HCEC 1CT (cell line): Measurements from ENCODE around the gene SEBOX.
"Not testable (repeated sequence)": the region's sequence is repeated elsewhere in the genome, so short reads cannot be mapped to it uniquely, and the experiment has no call there.

Source experiments
- DNase-seq: peaks from one replicate; pipeline ENCODE4 v3.0.0-alpha.2; 2017

Gene SEBOX

GRCh38 chr17:28367641-28368305 lies 2.8 kb upstream of the SEBOX start:
- DNase-seq = no peak

GRCh38 chr17:28366605-28367004 lies 1.6 kb upstream of the SEBOX start:
- no peak for DNase-seq

GRCh38 chr17:28365487-28365886 lies 488 bp upstream of the SEBOX start:
- no peak for DNase-seq

- DNase-seq = no peak
These were observed 986 bp downstream of the SEBOX start for GRCh38 chr17:28363776-28364650.

GRCh38 chr17:28363186-28363585 lies 1.8 kb downstream of the SEBOX start:
- no peak for DNase-seq

GRCh38 chr17:28357901-28358197 lies 7.2 kb downstream of the SEBOX start:
- DNase-seq = no peak

GRCh38 chr17:28357061-28357900 lies 7.7 kb downstream of the SEBOX start, which contains the start of gene POLDIP2:
Gene POLDIP2 (minus strand): TSS chr17:28357527. CDS start chr17:28357448, 79 bp downstream.
- DNase-seq = peak; percentile 95

- DNase-seq = no peak
These were observed 14.7 kb downstream of the SEBOX start for GRCh38 chr17:28350271-28350670.

GRCh38 chr17:28348979-28349378 lies 16.0 kb downstream of the SEBOX start:
- no peak for DNase-seq

- DNase-seq = peak; percentile 85
These were observed 17.6 kb downstream of the SEBOX start for GRCh38 chr17:28347261-28347891.

- DNase-seq = no peak
These were observed 18.2 kb downstream of the SEBOX start for GRCh38 chr17:28346746-28347246.

- DNase-seq = no peak
These were observed 18.8 kb downstream of the SEBOX start for GRCh38 chr17:28346199-28346580.

GRCh38 chr17:28345419-28346198 lies 19.4 kb downstream of the SEBOX start:
- no peak for DNase-seq

GRCh38 chr17:28344435-28344901 lies 20.5 kb downstream of the SEBOX start:
- no peak for DNase-seq

- DNase-seq = no peak
These were observed 21.0 kb downstream of the SEBOX start for GRCh38 chr17:28344011-28344410.

GRCh38 chr17:28343491-28343932 lies 21.5 kb downstream of the SEBOX start:
- DNase-seq = no peak

GRCh38 chr17:28342313-28342712 lies 22.7 kb downstream of the SEBOX start:
- DNase-seq = no peak

GRCh38 chr17:28341516-28341915 lies 23.5 kb downstream of the SEBOX start:
- DNase-seq = no peak

GRCh38 chr17:28340374-28340773 lies 24.6 kb downstream of the SEBOX start:
- no peak for DNase-seq

- DNase-seq = no peak
These were observed 25.6 kb downstream of the SEBOX start for GRCh38 chr17:28339431-28339830.

- not testable (repeated sequence) for DNase-seq
These were observed 26.2 kb downstream of the SEBOX start for GRCh38 chr17:28338769-28339212.
